ENCODE data around the gene ABHD12B. TPM values are rescaled to one million over a fixed set of nuclear protein-coding genes. Genes with fewer than 3 reads are reported as not detected.
A peak's percentile ranks its signal among the peaks of the same experiment; 100 is the strongest.

The ABHD12B gene
- not detected in 2 replicates for total RNA-seq (2014; rRNA removed; shearing (Covaris generic))

GRCh38 chr14:50871914-50872732, at the start of gene ABHD12B:
Gene ABHD12B, plus strand, starts transcription at chr14:50872053. Its CDS starts 122 bp downstream, at chr14:50872175.
- no peak for DNase-seq (ENCODE audit: low spot score)

- no peak for DNase-seq (ENCODE audit: low spot score)
These were observed 49.3 kb upstream of the ABHD12B start for GRCh38 chr14:50822501-50823042.

GRCh38 chr14:50823051-50823761, 48.6 kb upstream of the ABHD12B start:
- DNase-seq (ENCODE audit: low spot score), result no peak

- DNase-seq (ENCODE audit: low spot score), result no peak
These were observed 47.9 kb upstream of the ABHD12B start for GRCh38 chr14:50823762-50824636.

- DNase-seq (ENCODE audit: low spot score), result no peak
These were observed 46.5 kb upstream of the ABHD12B start for GRCh38 chr14:50825307-50825706.

GRCh38 chr14:50826681-50827080, 45.2 kb upstream of the ABHD12B start:
- DNase-seq (ENCODE audit: low spot score), result no peak

- DNase-seq (ENCODE audit: low spot score), result no peak
These were observed 42.9 kb upstream of the ABHD12B start for GRCh38 chr14:50828721-50829488.

- DNase-seq (ENCODE audit: low spot score), result no peak
These were observed 42.3 kb upstream of the ABHD12B start for GRCh38 chr14:50829489-50830043.

GRCh38 chr14:50830044-50830931, 41.6 kb upstream of the ABHD12B start:
- no peak for DNase-seq (ENCODE audit: low spot score)

GRCh38 chr14:50830932-50831725, 40.7 kb upstream of the ABHD12B start, which contains the start of gene NIN:
Gene NIN, minus strand, starts transcription at chr14:50831162. Its CDS starts 9,106 bp downstream, at chr14:50822056.
- peak; percentile 30 for DNase-seq (ENCODE audit: low spot score)

- DNase-seq (ENCODE audit: low spot score), result no peak
These were observed 40.1 kb upstream of the ABHD12B start for GRCh38 chr14:50831726-50832168.

GRCh38 chr14:50832935-50833630, 38.8 kb upstream of the ABHD12B start:
- DNase-seq (ENCODE audit: low spot score), result no peak

GRCh38 chr14:50834802-50835276, 37.0 kb upstream of the ABHD12B start:
- no peak for DNase-seq (ENCODE audit: low spot score)

GRCh38 chr14:50835280-50835679, 36.6 kb upstream of the ABHD12B start:
- DNase-seq (ENCODE audit: low spot score), result no peak

GRCh38 chr14:50836515-50836914, 35.3 kb upstream of the ABHD12B start:
- no peak for DNase-seq (ENCODE audit: low spot score)

- no peak for DNase-seq (ENCODE audit: low spot score)
These were observed 34.6 kb upstream of the ABHD12B start for GRCh38 chr14:50837271-50837670.

GRCh38 chr14:50837850-50838470, 33.9 kb upstream of the ABHD12B start:
- DNase-seq (ENCODE audit: low spot score), result no peak

Measured in H4 (cell line).